Measurements from ENCODE around the gene HEXIM1.

The HEXIM1 gene

GRCh38 chr17:45148183-45149036 lies at the start of gene HEXIM1:
TSS of gene HEXIM1 (plus strand) at chr17:45148475. CDS start at chr17:45149191, 716 bp downstream.
- DNase-seq (ENCODE audit: low spot score): peak; percentile 98

GRCh38 chr17:45098869-45099616 lies 49.2 kb upstream of the HEXIM1 start:
- peak; percentile 50 for DNase-seq (ENCODE audit: low spot score)

GRCh38 chr17:45101546-45101882 lies 46.8 kb upstream of the HEXIM1 start:
- DNase-seq (ENCODE audit: low spot score): no peak

- no peak for DNase-seq (ENCODE audit: low spot score)
Measured at GRCh38 chr17:45101883-45102811, 46.1 kb upstream of the HEXIM1 start.

GRCh38 chr17:45102856-45103255 lies 45.4 kb upstream of the HEXIM1 start:
- DNase-seq (ENCODE audit: low spot score): no peak

GRCh38 chr17:45103269-45103795 lies 44.9 kb upstream of the HEXIM1 start:
- DNase-seq (ENCODE audit: low spot score): no peak

- DNase-seq (ENCODE audit: low spot score): no peak
Measured at GRCh38 chr17:45104029-45104428, 44.2 kb upstream of the HEXIM1 start.

GRCh38 chr17:45104497-45104896 lies 43.8 kb upstream of the HEXIM1 start:
- DNase-seq (ENCODE audit: low spot score): no peak

GRCh38 chr17:45104907-45105624 lies 43.2 kb upstream of the HEXIM1 start:
- no peak for DNase-seq (ENCODE audit: low spot score)

- DNase-seq (ENCODE audit: low spot score): no peak
Measured at GRCh38 chr17:45106096-45106495, 42.2 kb upstream of the HEXIM1 start.

GRCh38 chr17:45106582-45106981 lies 41.7 kb upstream of the HEXIM1 start:
- DNase-seq (ENCODE audit: low spot score): no peak

GRCh38 chr17:45107293-45108010 lies 40.8 kb upstream of the HEXIM1 start:
- no peak for DNase-seq (ENCODE audit: low spot score)

- DNase-seq (ENCODE audit: low spot score): no peak
Measured at GRCh38 chr17:45108051-45108450, 40.2 kb upstream of the HEXIM1 start.

GRCh38 chr17:45108595-45109521 lies 39.4 kb upstream of the HEXIM1 start:
- no peak for DNase-seq (ENCODE audit: low spot score)

GRCh38 chr17:45110676-45111611 lies 37.3 kb upstream of the HEXIM1 start:
- no peak for DNase-seq (ENCODE audit: low spot score)

- DNase-seq (ENCODE audit: low spot score): no peak
Measured at GRCh38 chr17:45111850-45112249, 36.4 kb upstream of the HEXIM1 start.

GRCh38 chr17:45112559-45113423 lies 35.5 kb upstream of the HEXIM1 start:
- no peak for DNase-seq (ENCODE audit: low spot score)

- no peak for DNase-seq (ENCODE audit: low spot score)
Measured at GRCh38 chr17:45113424-45113754, 34.9 kb upstream of the HEXIM1 start.
